Measurements from ENCODE around the gene GLRB.

DNA sequence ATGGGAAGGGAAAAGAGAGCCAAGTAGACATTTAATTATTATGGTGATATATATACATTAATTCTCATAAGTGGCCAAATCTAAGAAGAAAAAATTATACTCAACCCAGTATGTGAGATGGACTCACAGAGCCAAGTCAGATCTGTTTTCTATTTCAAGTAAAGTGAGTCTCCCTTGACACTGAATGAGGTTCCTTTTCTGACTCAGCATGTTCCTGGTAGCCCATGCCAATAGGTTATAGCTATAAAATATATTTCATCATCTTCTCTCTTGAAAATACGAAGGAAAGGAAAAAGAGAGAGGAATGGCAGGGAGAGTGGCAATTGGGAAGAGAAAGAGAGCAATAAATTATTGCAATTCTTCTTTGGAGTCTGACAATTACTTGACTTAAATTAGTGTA, 75.8 kb downstream of the GLRB start:
- TF ChIP-seq, protein P1, sequence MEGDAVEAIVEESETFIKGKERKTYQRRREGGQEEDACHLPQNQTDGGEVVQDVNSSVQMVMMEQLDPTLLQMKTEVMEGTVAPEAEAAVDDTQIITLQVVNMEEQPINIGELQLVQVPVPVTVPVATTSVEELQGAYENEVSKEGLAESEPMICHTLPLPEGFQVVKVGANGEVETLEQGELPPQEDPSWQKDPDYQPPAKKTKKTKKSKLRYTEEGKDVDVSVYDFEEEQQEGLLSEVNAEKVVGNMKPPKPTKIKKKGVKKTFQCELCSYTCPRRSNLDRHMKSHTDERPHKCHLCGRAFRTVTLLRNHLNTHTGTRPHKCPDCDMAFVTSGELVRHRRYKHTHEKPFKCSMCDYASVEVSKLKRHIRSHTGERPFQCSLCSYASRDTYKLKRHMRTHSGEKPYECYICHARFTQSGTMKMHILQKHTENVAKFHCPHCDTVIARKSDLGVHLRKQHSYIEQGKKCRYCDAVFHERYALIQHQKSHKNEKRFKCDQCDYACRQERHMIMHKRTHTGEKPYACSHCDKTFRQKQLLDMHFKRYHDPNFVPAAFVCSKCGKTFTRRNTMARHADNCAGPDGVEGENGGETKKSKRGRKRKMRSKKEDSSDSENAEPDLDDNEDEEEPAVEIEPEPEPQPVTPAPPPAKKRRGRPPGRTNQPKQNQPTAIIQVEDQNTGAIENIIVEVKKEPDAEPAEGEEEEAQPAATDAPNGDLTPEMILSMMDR (conservative IDR thresholded peaks at IDR 0.05; ENCODE audit: low read depth, low read length) = no peak
- TF ChIP-seq EZH2 (IDR thresholded peaks at IDR 0.05; ENCODE audit: borderline replicate concordance, low read depth, low read length, poor library complexity, severe bottlenecking) = no peak

Measured in A673 (cell line).